Muscle layer of colon (tissue), 2 donors: Measurements from ENCODE around the gene ALKBH6.

ENCODE experiments used
- H3K27ac ChIP-seq: one replicate; pipeline ENCODE4 v1.7.0; 2013; ENCODE audit warnings: low read depth, mild to moderate bottlenecking, low read length, moderate library complexity
- H3K27me3 ChIP-seq, 2 donors: one replicate each; pipeline ENCODE4 v1.7.0; 2013; ENCODE audit warnings: low read length in 2 of 2, mild to moderate bottlenecking in 2 of 2; ENCODE audit not compliant: insufficient read depth in 2 of 2, control insufficient read depth in 1 of 2
- H3K36me3 ChIP-seq: one replicate; pipeline ENCODE4 v1.7.0; 2013; ENCODE audit warnings: mild to moderate bottlenecking, low read length; ENCODE audit not compliant: insufficient read depth
- H3K4me1 ChIP-seq: one replicate; pipeline ENCODE4 v1.7.0; 2013; ENCODE audit warnings: mild to moderate bottlenecking, low read length; ENCODE audit not compliant: insufficient read depth
- H3K4me3 ChIP-seq, 2 donors: one replicate each; pipeline ENCODE4 v1.7.0; 2013; ENCODE audit warnings: low read length in 2 of 2, low read depth in 1 of 2, mild to moderate bottlenecking in 1 of 2, moderate library complexity in 1 of 2
- H3K9ac ChIP-seq: one replicate; pipeline ENCODE4 v1.7.0; 2013; ENCODE audit warnings: low read length
- H3K9me3 ChIP-seq: one replicate; pipeline ENCODE4 v1.7.0; 2013; ENCODE audit warnings: mild to moderate bottlenecking, low read length
- donor health status: abdominal sarcoma.
- donor health status: Adenocarcinoma of cecum.

The ALKBH6 gene

GRCh38 chr19:36014012-36014924 lies at the start of gene ALKBH6:
Gene ALKBH6 (minus strand): TSS chr19:36014213. CDS start chr19:36013397, 816 bp downstream.
- Histone ChIP-seq H3K9ac (peak within 1 kb of the TSS; percentile 93), H3K27me3 (no peaks in the 10 kb centered on the region), H3K9me3 (no peaks in the 10 kb centered on the region), H3K27ac (peak within 1 kb of the TSS; percentile 79), H3K4me1 (peaks cover 23% of the 10 kb centered on the region), H3K4me3 (peak within 1 kb of the TSS; percentile 62 to 95), H3K36me3 (peaks cover 31% of the 10 kb centered on the region)

GRCh38 chr19:36061367-36061766 lies 47.4 kb upstream of the ALKBH6 start:
- H3K36me3 ChIP-seq: no peaks in the 10 kb centered on the region
- no peaks in the 10 kb centered on the region for H3K27me3 ChIP-seq
- no peaks in the 10 kb centered on the region for H3K9me3 ChIP-seq
- H3K27ac ChIP-seq: no peak overlapping the region
- H3K4me1 ChIP-seq: no peaks in the 10 kb centered on the region
- no peak overlapping the region for H3K4me3 ChIP-seq
- H3K9ac ChIP-seq: no peak overlapping the region

- peaks cover 2% of the 10 kb centered on the region for H3K4me1 ChIP-seq
- H3K36me3 ChIP-seq: no peaks in the 10 kb centered on the region
- H3K27ac ChIP-seq: no peak overlapping the region
- no peaks in the 10 kb centered on the region for H3K27me3 ChIP-seq
- no peak overlapping the region for H3K4me3 ChIP-seq
- H3K9me3 ChIP-seq: no peaks in the 10 kb centered on the region
- no peak overlapping the region for H3K9ac ChIP-seq
Measured at GRCh38 chr19:36060430-36060829, 46.4 kb upstream of the ALKBH6 start.

GRCh38 chr19:36059180-36059910 lies 45.3 kb upstream of the ALKBH6 start:
- Histone ChIP-seq H3K9ac (no peak overlapping the region), H3K4me3 (no peak overlapping the region), H3K4me1 (peaks cover 6% of the 10 kb centered on the region), H3K27ac (no peak overlapping the region), H3K36me3 (no peaks in the 10 kb centered on the region), H3K27me3 (no peaks in the 10 kb centered on the region), H3K9me3 (no peaks in the 10 kb centered on the region)

- Histone ChIP-seq H3K4me1 (peaks cover 6% of the 10 kb centered on the region), H3K27me3 (no peaks in the 10 kb centered on the region), H3K36me3 (no peaks in the 10 kb centered on the region), H3K4me3 (no peak overlapping the region), H3K9me3 (no peaks in the 10 kb centered on the region), H3K9ac (no peak overlapping the region), H3K27ac (no peak overlapping the region)
Measured at GRCh38 chr19:36058481-36059179, 44.6 kb upstream of the ALKBH6 start.

GRCh38 chr19:36054733-36055686 lies 41.0 kb upstream of the ALKBH6 start, which contains the start of gene WDR62:
Gene WDR62 (plus strand): TSS chr19:36054897. CDS start chr19:36054972, 75 bp downstream.
- peaks cover 20% of the 10 kb centered on the region for H3K4me1 ChIP-seq
- peak within 1 kb of the TSS; percentile 65 for H3K9ac ChIP-seq
- no peaks in the 10 kb centered on the region for H3K9me3 ChIP-seq
- no peaks in the 10 kb centered on the region for H3K27me3 ChIP-seq
- H3K4me3 ChIP-seq: peak within 1 kb of the TSS; percentile 62 to 98
- H3K36me3 ChIP-seq: no peaks in the 10 kb centered on the region
- H3K27ac ChIP-seq: peak within 1 kb of the TSS; percentile 93

- Histone ChIP-seq H3K27ac (peak within 1 kb of the TSS; percentile 93), H3K36me3 (no peaks in the 10 kb centered on the region), H3K9ac (peak within 1 kb of the TSS; percentile 65), H3K27me3 (no peaks in the 10 kb centered on the region), H3K4me3 (peak within 1 kb of the TSS; percentile 62 to 98), H3K4me1 (peaks cover 20% of the 10 kb centered on the region), H3K9me3 (no peaks in the 10 kb centered on the region)
Measured at GRCh38 chr19:36054119-36054732, 40.2 kb upstream of the ALKBH6 start, which contains the start of gene THAP8. Gene THAP8 (minus strand): TSS chr19:36054285. CDS start chr19:36054217, 68 bp downstream.

GRCh38 chr19:36051637-36052036 lies 37.6 kb upstream of the ALKBH6 start:
- no peak overlapping the region for H3K4me3 ChIP-seq
- peaks cover 24% of the 10 kb centered on the region for H3K4me1 ChIP-seq
- no peak overlapping the region for H3K9ac ChIP-seq
- no peaks in the 10 kb centered on the region for H3K36me3 ChIP-seq
- no peaks in the 10 kb centered on the region for H3K27me3 ChIP-seq
- no peaks in the 10 kb centered on the region for H3K9me3 ChIP-seq
- no peak overlapping the region for H3K27ac ChIP-seq

GRCh38 chr19:36051236-36051635 lies 37.2 kb upstream of the ALKBH6 start:
- Histone ChIP-seq H3K36me3 (no peaks in the 10 kb centered on the region), H3K9ac (no peak overlapping the region), H3K9me3 (no peaks in the 10 kb centered on the region), H3K4me1 (peaks cover 28% of the 10 kb centered on the region), H3K4me3 (no peak overlapping the region), H3K27ac (no peak overlapping the region), H3K27me3 (no peaks in the 10 kb centered on the region)

- Histone ChIP-seq H3K9ac (no peak overlapping the region), H3K4me1 (peaks cover 25% of the 10 kb centered on the region), H3K4me3 (no peak overlapping the region)
Measured at GRCh38 chr19:36049080-36049698, 35.2 kb upstream of the ALKBH6 start.

More at GRCh38 chr19:36049080-36049698, 35.2 kb upstream of the ALKBH6 start:
- no peaks in the 10 kb centered on the region for H3K27me3 ChIP-seq
- no peak overlapping the region for H3K27ac ChIP-seq
- no peaks in the 10 kb centered on the region for H3K36me3 ChIP-seq
- no peaks in the 10 kb centered on the region for H3K9me3 ChIP-seq
